Measurements from ENCODE around the gene CAPNS1.

Gene CAPNS1

DNA sequence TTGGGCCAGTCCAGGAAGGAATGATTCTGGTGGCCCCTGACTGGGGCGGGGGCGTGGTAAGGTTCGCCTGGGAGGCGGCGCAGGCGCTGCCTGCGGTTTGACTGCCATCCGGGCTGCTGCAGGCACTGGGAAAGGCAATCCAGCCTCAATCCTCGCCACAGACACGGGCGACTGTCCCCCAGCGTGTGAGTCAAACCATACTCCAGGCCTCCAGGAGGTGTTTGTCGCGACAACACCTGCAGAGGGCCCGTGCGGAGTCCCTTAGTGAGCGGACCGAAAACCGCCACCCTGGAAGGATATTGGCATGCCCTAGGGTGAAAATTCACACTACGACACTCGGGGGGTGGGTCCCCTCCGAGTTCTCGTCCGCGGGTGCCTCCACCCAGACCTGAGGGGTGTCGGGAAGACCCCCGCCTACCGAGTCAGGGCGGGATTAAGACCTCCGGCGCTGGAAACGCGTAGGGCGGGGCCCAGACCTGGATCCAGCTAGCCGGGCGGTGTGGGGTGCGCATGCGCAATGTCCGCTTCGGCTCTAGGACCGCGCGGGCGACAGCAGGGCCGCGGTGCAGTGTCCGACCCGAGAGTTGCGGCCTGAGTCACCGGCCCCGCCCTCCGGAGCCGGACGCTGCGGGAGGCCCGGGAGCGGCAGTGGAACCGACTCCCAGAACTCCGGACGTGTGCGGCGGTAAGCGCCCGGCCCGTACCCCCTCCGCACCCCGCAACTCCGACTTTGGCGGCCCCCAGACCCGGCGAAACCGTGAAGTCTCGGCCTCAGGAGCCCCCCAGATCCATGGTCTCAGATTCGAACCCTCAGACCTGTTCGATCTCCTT lies at the start of gene CAPNS1:
TSS of gene CAPNS1 (plus strand) at position 594 of the 831 bp plus-strand sequence. CDS start 946 bp downstream, outside the sequence.
- H3K4me3 ChIP-seq (ENCODE audit: control insufficient read depth, low read depth, low read length): peak within 1 kb of the TSS; percentile 99

DNA sequence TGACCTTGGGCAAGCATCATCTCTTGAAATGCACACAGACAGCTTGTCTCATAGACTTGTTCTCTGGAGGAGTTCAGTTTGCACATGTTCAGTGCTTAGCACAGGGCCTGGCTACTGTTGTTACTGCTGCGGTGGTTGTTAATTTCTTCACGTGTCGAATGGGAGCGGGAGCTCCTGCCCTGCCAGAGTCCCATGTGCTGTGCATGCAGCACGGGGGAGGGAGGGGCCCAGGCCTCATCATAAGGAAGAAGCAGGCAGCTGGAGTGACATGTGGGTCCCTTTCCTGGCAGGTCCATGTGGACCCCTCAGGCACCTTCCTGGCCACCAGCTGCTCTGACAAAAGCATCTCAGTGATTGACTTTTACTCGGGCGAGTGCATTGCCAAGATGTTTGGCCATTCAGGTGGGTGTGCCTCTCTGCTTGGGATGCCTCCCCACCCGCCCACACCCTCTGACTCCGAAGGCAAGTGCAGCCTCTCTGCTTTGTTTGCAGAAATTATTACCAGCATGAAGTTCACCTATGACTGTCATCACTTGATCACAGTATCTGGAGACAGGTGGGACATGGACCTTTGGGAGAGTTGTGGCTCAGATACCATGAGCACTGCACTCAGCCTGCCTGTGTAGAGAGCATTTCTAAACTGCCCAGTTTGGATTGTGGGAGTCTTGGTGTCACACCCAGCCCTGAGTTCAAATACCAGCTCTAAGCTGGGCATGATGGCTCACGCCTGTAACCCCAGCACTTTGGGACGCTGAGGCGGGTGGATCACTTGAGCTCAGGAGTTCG lies 48.8 kb upstream of the CAPNS1 start:
- DNase-seq (ENCODE audit: low read depth): no peak
- no peak overlapping the region for H3K4me3 ChIP-seq (ENCODE audit: control insufficient read depth, low read depth, low read length)
- TF ChIP-seq, protein P1, sequence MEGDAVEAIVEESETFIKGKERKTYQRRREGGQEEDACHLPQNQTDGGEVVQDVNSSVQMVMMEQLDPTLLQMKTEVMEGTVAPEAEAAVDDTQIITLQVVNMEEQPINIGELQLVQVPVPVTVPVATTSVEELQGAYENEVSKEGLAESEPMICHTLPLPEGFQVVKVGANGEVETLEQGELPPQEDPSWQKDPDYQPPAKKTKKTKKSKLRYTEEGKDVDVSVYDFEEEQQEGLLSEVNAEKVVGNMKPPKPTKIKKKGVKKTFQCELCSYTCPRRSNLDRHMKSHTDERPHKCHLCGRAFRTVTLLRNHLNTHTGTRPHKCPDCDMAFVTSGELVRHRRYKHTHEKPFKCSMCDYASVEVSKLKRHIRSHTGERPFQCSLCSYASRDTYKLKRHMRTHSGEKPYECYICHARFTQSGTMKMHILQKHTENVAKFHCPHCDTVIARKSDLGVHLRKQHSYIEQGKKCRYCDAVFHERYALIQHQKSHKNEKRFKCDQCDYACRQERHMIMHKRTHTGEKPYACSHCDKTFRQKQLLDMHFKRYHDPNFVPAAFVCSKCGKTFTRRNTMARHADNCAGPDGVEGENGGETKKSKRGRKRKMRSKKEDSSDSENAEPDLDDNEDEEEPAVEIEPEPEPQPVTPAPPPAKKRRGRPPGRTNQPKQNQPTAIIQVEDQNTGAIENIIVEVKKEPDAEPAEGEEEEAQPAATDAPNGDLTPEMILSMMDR (IDR thresholded peaks at IDR 0.05; ENCODE audit: control insufficient read depth, insufficient read depth, low read depth, low read length, missing control alignments): no peak

More for the DNA sequence above, at the start of gene CAPNS1:
- peak; percentile 71 for DNase-seq (ENCODE audit: low read depth)
- TF ChIP-seq, protein P1 (IDR thresholded peaks at IDR 0.05; ENCODE audit: control insufficient read depth, insufficient read depth, low read depth, low read length, missing control alignments): peak; percentile 7

DNA sequence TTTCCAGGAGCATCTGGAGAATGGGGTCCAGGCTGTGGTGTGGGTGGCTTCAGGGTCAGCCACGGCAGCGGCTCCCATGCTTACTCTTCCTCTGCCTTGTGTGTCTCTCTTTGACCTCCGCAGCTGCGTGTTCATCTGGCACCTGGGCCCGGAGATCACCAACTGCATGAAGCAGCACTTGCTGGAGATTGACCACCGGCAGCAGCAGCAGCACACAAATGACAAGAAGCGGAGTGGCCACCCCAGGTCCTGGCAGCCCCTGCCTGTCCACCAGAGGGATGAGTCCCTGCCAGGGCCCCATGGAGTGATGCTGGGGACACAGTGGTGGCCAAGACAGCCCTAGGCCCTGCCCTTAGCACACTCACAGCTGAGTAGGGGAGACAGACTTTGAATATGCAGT lies 47.3 kb upstream of the CAPNS1 start:
- H3K4me3 ChIP-seq (ENCODE audit: control insufficient read depth, low read depth, low read length): no peak overlapping the region
- TF ChIP-seq, protein P1 (IDR thresholded peaks at IDR 0.05; ENCODE audit: control insufficient read depth, insufficient read depth, low read depth, low read length, missing control alignments): no peak
- no peak for DNase-seq (ENCODE audit: low read depth)

- TF ChIP-seq, protein P1 (IDR thresholded peaks at IDR 0.05; ENCODE audit: control insufficient read depth, insufficient read depth, low read depth, low read length, missing control alignments): no peak
- DNase-seq (ENCODE audit: low read depth): no peak
- H3K4me3 ChIP-seq (ENCODE audit: control insufficient read depth, low read depth, low read length): no peak overlapping the region
Observed at GRCh38 chr19:36093146-36093662, 46.7 kb upstream of the CAPNS1 start.

GRCh38 chr19:36093687-36094086 lies 46.2 kb upstream of the CAPNS1 start:
- TF ChIP-seq, protein P1 (IDR thresholded peaks at IDR 0.05; ENCODE audit: control insufficient read depth, insufficient read depth, low read depth, low read length, missing control alignments): no peak
- no peak for DNase-seq (ENCODE audit: low read depth)
- no peak overlapping the region for H3K4me3 ChIP-seq (ENCODE audit: control insufficient read depth, low read depth, low read length)

GRCh38 chr19:36097036-36097435 lies 42.8 kb upstream of the CAPNS1 start:
- no peak overlapping the region for H3K4me3 ChIP-seq (ENCODE audit: control insufficient read depth, low read depth, low read length)
- DNase-seq (ENCODE audit: low read depth): no peak
- TF ChIP-seq, protein P1 (IDR thresholded peaks at IDR 0.05; ENCODE audit: control insufficient read depth, insufficient read depth, low read depth, low read length, missing control alignments): no peak

All from AG09309 (cell line).